ENCODE results near the gene MSI1.
"Not testable (repeated sequence)": the region's sequence is repeated elsewhere in the genome, so short reads cannot be mapped to it uniquely, and the experiment has no call there.

MSI1 gene

DNA sequence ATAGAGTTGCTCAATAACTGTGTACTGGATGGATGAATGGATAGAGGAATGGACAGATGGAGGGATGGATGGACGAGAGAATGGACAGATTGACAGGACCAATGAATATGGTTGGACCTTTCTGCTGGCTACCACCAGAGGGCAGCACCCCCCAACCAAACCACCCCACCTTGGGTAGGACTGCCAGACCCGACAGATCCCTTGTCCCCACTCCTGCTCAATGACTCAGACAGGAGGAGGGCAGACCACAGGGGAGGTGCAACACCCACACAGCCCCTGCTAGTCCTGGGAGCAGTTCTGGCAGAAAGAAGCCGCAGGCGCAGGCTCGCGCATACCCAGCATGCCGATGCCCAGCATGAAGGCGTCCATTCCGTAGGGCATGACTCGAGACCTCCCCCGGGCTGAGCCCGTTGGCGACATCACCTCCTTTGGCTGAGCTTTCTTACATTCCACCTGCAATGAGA is 12.4 kb downstream of the MSI1 start:
- peaks cover 24% of the 10 kb centered on the region for H3K4me1 ChIP-seq (ENCODE audit: insufficient read depth, low read length)
- no peak overlapping the region for H3K9ac ChIP-seq (ENCODE audit: low read depth, low read length)
- no peaks in the 10 kb centered on the region for H3K9me3 ChIP-seq (ENCODE audit: control insufficient read depth, insufficient read depth, low read length)
- no peaks in the 10 kb centered on the region for H3K36me3 ChIP-seq (ENCODE audit: insufficient read depth, low read length)

DNA sequence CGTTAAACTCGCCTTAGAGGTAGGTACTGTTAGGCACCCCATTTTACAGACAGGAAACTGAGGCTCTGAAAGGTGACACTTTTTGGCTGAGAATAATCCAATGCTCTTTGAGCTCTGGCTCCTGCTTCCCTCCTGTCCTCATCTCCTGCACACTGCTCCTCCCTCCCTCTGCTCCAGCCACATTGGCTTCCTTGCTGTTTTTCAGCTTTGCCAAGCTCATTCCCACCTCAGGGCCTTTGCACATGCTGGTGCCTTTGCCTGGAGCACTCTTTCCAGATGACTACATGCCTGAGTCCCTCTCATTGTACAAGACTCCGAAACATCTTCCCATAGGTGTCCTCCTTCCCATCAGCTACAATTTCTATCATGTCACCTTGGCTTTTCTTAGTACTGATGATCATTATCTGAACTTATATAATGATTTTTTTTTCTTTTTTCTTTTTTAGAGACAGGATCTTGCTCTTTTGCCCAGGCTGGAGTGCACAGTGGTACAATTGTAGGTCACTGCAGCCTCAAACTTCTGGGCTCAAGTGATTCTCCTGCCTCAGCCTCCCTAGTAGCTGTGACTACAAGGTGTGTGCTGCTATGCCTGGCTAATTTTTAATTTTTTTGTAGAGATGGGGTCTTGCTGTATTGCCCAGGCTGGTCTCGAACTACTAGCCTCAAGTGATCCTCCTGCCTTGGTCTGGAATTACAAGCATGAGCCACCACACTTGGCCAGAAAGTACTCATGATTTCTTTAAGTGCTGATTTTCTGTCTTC is 15.2 kb downstream of the MSI1 start:
- Histone ChIP-seq H3K9ac (ENCODE audit: low read depth, low read length) (no peak overlapping the region), H3K9me3 (ENCODE audit: control insufficient read depth, insufficient read depth, low read length) (no peaks in the 10 kb centered on the region), H3K4me1 (ENCODE audit: insufficient read depth, low read length) (peaks cover 12% of the 10 kb centered on the region), H3K36me3 (ENCODE audit: insufficient read depth, low read length) (no peaks in the 10 kb centered on the region)

DNA sequence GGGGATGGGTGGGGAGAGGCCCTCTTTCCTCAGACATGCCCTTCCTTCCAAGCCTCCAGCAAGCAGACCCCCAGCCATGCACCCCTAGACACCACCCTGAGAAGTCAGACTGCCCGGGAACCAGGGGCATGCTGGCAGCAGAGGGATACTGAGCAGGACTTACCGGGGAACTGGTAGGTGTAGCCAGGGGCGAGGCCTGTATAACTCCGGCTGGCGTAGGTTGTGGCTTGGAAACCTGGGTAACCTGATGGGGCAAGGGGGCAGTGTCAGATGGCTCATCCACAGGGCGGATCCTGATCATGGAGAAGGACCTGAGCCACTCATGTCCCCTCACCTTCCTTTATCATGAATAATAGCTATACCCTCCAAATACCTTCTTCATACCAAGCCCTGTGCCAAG is 15.8 kb downstream of the MSI1 start:
- H3K4me1 ChIP-seq (ENCODE audit: insufficient read depth, low read length) = peaks cover 7% of the 10 kb centered on the region
- no peaks in the 10 kb centered on the region for H3K36me3 ChIP-seq (ENCODE audit: insufficient read depth, low read length)
- no peaks in the 10 kb centered on the region for H3K9me3 ChIP-seq (ENCODE audit: control insufficient read depth, insufficient read depth, low read length)
- no peak overlapping the region for H3K9ac ChIP-seq (ENCODE audit: low read depth, low read length)

DNA sequence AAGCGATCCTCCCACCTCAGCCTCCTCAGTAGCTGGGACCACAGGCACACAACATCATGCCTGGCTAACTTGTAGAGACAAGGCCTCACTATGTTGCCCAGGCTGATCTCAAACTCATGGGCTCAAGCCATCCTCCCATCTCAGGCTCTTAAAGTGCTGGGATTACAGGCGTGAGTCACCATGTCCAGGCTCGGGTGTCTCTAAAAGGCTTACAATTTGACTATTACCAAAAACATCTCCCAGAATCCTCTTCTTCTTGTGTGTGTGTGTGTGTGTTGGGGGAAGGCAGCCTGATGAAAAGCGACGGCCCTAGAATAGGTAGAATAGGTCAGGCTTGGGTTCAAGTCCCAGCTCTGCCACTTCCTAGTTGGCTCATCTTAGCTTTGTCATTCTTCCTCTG is 16.8 kb downstream of the MSI1 start:
- H3K4me1 ChIP-seq (ENCODE audit: insufficient read depth, low read length) = peaks cover 5% of the 10 kb centered on the region
- no peak overlapping the region for H3K9ac ChIP-seq (ENCODE audit: low read depth, low read length)
- H3K9me3 ChIP-seq (ENCODE audit: control insufficient read depth, insufficient read depth, low read length) = no peaks in the 10 kb centered on the region
- H3K36me3 ChIP-seq (ENCODE audit: insufficient read depth, low read length) = no peaks in the 10 kb centered on the region; the same call in 1 of the 2 replicates

DNA sequence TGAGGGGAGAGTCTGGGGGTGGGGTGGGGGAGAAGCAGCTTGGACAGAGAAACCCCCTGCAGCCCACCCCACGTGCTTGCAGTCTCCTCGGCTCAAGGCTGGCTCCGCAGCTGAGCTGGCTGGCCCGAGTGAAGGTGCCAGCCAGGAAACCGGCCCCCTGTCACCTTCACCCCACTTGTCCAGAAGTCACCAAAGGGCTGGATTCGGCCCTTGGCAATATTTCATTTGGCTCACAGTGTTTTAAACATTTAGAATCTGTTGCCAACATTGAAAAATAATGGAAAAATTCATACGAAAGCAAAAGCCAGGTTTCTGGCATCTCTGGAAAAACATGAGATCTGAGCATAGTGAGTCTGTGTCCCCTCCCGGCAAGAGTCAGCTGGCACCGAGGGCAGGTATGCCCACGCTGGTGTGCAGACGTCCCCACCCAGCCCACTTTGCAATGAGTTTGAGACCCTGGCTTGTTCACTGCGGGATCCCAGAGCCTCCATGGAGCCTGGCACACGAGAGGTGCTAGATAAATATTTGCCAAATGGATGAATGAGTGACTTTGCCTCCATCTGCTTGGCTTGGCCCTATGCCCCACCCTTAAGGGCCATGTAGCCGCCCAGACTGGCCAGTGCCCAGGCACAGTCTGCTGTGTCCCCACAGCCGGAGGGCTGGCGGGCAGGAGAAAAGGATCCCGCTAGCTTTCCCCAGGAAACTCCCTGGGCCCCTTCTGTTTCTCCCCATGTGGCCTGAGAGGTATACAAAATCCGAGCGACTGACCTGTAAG is 18.2 kb downstream of the MSI1 start:
- no peaks in the 10 kb centered on the region; the same call in 1 of the 2 replicates for H3K36me3 ChIP-seq (ENCODE audit: insufficient read depth, low read length)

DNA sequence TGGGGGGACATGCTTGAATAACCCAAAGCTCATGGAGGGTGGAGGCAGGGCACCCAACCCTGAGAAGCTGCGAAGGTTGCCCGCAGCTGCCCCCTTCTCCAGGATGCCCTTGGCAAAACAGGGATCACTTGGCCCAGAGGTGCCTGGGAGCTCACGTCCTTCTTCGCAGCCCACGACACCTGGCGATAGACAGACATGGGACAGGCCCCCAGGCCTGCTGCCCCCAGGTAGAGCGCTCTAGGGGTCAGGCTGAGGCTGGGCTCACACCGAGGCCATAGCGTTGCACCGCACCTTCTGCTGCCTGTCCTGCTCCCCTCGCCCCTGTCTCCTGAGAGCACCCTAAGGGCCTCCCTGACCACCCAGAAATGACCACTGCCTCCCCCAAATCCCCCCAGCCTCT is 21.2 kb downstream of the MSI1 start:
- Histone ChIP-seq H3K36me3 (ENCODE audit: insufficient read depth, low read length) (no peaks in the 10 kb centered on the region; the same call in 1 of the 2 replicates), H3K4me1 (ENCODE audit: insufficient read depth, low read length) (no peaks in the 10 kb centered on the region), H3K9me3 (ENCODE audit: control insufficient read depth, insufficient read depth, low read length) (no peaks in the 10 kb centered on the region), H3K9ac (ENCODE audit: low read depth, low read length) (no peak overlapping the region)

More for the DNA sequence above, 18.2 kb downstream of the MSI1 start:
- Histone ChIP-seq H3K4me1 (ENCODE audit: insufficient read depth, low read length) (no peaks in the 10 kb centered on the region), H3K9me3 (ENCODE audit: control insufficient read depth, insufficient read depth, low read length) (no peaks in the 10 kb centered on the region), H3K9ac (ENCODE audit: low read depth, low read length) (no peak overlapping the region)

DNA sequence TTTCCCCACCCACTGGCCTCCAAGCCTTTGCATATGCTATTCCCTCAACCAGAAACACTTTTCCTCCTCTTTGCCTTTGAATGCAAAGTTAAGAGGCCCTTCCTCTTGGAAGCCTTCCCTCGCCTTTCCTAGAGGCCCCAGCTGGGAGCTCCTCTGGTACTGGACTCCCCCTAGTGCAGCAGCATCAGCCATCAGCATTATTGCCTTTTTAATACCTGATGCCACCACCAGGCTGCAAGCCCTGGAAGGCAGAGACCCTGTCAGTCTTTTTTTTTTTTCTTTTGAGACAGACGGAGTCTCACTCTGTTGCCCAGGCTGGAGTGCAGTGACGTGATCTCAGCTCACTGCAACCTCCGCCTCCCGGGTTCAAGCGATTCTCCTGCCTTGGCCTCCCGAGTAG is 22.3 kb downstream of the MSI1 start:
- H3K9me3 ChIP-seq (ENCODE audit: control insufficient read depth, insufficient read depth, low read length) = no peaks in the 10 kb centered on the region
- H3K4me1 ChIP-seq (ENCODE audit: insufficient read depth, low read length) = no peaks in the 10 kb centered on the region; the same call in 1 of the 2 replicates
- H3K36me3 ChIP-seq (ENCODE audit: insufficient read depth, low read length) = no peaks in the 10 kb centered on the region; the same call in 1 of the 2 replicates

DNA sequence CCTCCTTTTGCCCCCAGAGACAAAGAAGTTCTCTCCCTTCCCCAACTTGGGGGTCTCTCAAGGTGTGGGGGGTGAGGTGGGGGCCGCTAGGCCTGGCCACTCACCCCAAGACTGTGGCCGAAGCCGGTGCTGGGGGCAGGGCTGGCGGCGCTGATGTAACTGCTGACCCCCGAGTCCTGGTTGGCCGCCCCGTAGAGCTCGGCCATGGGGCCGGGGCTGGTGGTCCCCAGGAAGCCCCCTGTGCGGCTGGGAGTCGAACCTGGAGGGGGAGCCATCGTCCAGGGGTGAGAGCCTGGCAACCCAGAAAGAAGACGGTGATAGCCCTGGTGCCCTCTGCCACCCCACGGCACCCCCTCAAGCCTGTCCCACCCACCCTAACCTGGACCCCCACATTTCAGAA is 22.9 kb downstream of the MSI1 start:
- Histone ChIP-seq H3K36me3 (ENCODE audit: insufficient read depth, low read length) (no peaks in the 10 kb centered on the region; the same call in 1 of the 2 replicates), H3K9me3 (ENCODE audit: control insufficient read depth, insufficient read depth, low read length) (no peaks in the 10 kb centered on the region), H3K4me1 (ENCODE audit: insufficient read depth, low read length) (no peaks in the 10 kb centered on the region; the same call in 1 of the 2 replicates), H3K9ac (ENCODE audit: low read depth, low read length) (no peak overlapping the region)

More for the DNA sequence above, 22.3 kb downstream of the MSI1 start:
- no peak overlapping the region for H3K9ac ChIP-seq (ENCODE audit: low read depth, low read length)

DNA sequence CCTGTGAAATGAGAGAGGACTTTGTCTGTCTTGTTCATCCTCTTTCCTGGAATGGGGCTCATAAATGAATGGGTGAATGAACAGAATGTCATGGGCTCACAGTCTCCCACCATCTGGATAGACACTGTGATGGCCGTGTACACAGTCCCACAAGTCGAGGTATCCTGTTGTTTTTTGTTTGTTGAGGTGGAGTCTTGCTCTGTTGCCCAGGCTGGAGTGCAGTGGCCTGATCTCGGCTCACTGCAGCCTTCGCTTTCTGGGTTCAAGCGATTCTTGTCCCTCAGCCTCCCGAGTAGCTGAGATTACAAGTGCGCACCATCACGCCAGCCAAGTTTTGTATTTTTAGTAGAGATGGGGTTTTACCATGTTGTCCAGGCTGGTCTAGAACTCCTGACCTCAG is 25.3 kb downstream of the MSI1 start:
- Histone ChIP-seq H3K36me3 (ENCODE audit: insufficient read depth, low read length) (no peaks in the 10 kb centered on the region; the same call in 1 of the 2 replicates), H3K9ac (ENCODE audit: low read depth, low read length) (no peak overlapping the region), H3K9me3 (ENCODE audit: control insufficient read depth, insufficient read depth, low read length) (no peaks in the 10 kb centered on the region), H3K4me1 (ENCODE audit: insufficient read depth, low read length) (no peaks in the 10 kb centered on the region; the same call in 1 of the 2 replicates)

DNA sequence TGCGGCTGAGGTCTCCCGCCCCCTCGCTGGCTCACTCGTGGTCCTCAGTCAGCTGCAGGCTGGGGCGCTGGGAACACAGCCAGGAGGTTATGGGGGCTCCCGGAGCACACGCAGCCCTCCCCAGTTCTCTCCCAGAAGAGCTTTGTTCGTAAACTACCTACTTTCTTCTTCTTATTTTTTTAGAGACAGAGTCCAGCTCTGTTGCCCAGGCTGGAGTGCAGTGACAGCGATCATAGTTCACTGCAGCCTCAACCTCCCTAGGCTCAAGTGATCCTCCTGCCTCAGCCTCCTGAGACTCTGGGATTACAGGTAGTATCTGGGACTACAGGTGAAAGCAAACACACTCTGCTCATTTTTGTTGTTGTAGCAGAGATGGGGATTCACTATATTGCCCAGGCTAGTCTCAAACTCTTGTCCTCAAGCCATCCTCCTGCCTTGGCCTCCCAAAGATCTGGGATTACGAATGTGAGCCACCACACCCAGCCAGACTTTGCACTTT is 25.9 kb downstream of the MSI1 start:
- Histone ChIP-seq H3K36me3 (ENCODE audit: insufficient read depth, low read length) (no peaks in the 10 kb centered on the region; the same call in 1 of the 2 replicates), H3K9me3 (ENCODE audit: control insufficient read depth, insufficient read depth, low read length) (no peaks in the 10 kb centered on the region; the same call in 1 of the 2 replicates), H3K9ac (ENCODE audit: low read depth, low read length) (no peak overlapping the region), H3K4me1 (ENCODE audit: insufficient read depth, low read length) (no peaks in the 10 kb centered on the region; the same call in 1 of the 2 replicates)

DNA sequence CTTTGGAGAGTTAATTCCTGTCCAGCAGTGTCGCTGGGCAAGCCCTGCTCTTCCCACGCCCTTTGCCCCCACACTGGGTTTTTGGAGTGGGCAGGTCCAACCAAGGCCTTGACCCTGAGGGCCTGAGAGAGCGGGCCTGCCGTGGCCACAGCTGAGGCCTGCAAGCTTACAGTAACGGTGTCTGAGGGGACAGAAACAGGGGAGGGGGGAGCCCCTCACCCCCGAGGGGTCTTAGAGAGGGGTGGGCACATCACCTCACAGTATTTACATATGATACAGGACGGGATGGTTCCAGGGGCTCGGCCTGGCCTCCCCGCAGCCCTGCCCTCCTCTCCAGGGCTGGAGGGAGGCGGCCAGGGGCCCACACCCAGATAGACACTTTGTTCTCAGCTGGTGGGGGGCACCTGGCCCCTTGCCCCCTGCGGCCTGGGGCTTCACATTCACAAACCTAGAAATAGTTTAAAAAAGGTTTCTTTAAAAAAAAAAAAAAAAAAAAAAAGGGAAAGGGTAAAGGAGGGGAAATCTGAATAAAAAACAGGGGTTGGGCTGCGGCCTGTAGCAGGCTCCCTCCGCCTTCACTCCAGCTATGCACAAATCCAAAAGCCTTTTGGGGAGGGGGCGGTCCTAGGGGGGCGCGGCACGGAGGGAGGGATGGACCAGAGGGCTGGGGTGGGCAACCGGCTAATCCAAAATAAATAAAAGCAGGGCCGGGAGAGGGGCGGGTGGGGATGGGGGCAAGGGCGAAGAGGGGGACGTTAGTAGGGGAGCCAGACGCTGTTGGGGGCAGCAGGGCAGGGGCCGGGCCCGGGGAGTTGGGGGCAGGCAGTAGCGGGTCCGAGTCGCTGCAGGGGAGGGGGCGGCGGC is 26.6 kb downstream of the MSI1 start:
- Histone ChIP-seq H3K9me3 (ENCODE audit: control insufficient read depth, insufficient read depth, low read length) (peaks cover 2% of the 10 kb centered on the region; the same call in 1 of the 2 replicates), H3K36me3 (ENCODE audit: insufficient read depth, low read length) (no peaks in the 10 kb centered on the region), H3K4me1 (ENCODE audit: insufficient read depth, low read length) (no peaks in the 10 kb centered on the region; the same call in 1 of the 2 replicates), H3K9ac (ENCODE audit: low read depth, low read length) (no peak overlapping the region)

DNA sequence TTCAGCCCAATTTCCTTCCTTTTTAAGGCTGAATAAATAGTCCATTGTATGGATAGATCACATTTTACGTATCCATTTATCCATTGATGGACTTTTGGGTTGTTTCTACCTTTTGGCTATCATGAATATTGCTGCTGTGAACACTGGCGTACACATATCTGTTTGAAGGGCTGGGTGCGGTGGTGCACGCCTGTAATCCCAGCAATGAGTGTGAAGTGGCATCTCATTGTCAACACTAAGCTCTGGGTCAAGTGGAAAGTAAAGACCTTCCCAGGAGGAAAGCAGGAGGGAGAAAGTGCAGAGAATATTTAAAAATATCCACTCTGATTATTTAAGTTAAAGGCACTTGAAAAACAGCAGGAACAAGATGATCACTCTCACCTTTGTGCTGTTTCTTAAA is 29.7 kb downstream of the MSI1 start:
- Histone ChIP-seq H3K4me1 (ENCODE audit: insufficient read depth, low read length) (no peaks in the 10 kb centered on the region; the same call in 1 of the 2 replicates), H3K36me3 (ENCODE audit: insufficient read depth, low read length) (no peaks in the 10 kb centered on the region), H3K9ac (ENCODE audit: low read depth, low read length) (no peak overlapping the region), H3K9me3 (ENCODE audit: control insufficient read depth, insufficient read depth, low read length) (peaks cover 4% of the 10 kb centered on the region; the same call in 1 of the 2 replicates)

DNA sequence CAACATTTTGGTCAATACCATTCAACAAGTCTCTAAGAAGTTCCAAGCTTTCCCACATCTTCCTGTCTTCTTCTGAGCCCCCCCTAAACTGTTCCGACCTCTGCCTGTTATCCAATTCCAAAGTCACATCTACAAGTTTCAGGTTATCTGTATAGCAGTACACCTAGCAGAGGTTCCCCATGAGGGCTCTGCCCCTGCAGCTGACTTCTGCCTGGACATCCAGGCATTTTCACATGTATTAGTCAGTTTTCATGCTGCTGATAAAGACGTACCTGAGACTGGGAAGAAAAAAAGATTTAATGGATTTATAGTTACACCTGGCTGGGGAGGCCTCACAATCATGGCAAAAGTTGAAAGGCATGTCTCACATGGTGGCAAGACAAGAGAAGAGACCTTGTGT is 31.2 kb downstream of the MSI1 start:
- Histone ChIP-seq H3K4me1 (ENCODE audit: insufficient read depth, low read length) (no peaks in the 10 kb centered on the region; the same call in 1 of the 2 replicates), H3K9me3 (ENCODE audit: control insufficient read depth, insufficient read depth, low read length) (peaks cover 4% of the 10 kb centered on the region; the same call in 1 of the 2 replicates), H3K36me3 (ENCODE audit: insufficient read depth, low read length) (no peaks in the 10 kb centered on the region), H3K9ac (ENCODE audit: low read depth, low read length) (no peak overlapping the region)

DNA sequence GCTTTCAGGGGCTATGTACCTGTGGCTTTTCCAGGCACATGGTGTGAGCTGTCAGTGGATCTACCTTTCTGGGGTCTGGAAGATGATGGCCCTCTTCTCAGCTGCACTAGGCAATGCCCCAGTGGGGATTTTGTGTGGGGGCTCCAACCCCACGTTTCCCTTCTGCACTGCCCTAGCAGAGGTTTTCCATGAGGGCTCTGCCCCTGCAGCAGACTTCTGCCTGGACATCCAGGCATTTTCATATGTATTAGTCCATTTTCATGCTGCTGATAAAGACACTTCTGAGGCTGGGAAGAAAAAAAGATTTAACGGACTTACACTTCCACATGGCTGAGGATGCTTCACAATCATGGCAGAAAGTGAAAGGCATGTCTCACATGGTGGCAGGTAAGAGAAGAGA is 32.6 kb downstream of the MSI1 start:
- not testable (repeated sequence) for H3K9me3 ChIP-seq (ENCODE audit: control insufficient read depth, insufficient read depth, low read length); H3K9ac ChIP-seq (ENCODE audit: low read depth, low read length); H3K4me1 ChIP-seq (ENCODE audit: insufficient read depth, low read length); H3K36me3 ChIP-seq (ENCODE audit: insufficient read depth, low read length)
